Measurements from ENCODE around the gene SLC41A1. TPM values are rescaled to one million over a fixed set of nuclear protein-coding genes. Genes with fewer than 3 reads are reported as not detected.
"Not testable (repeated sequence)": the region's sequence is repeated elsewhere in the genome, so short reads cannot be mapped to it uniquely, and the experiment has no call there.

Gene SLC41A1
- total RNA-seq = 1 to 10 TPM; 5.1 to 7.0 (median 5.6) TPM

DNA sequence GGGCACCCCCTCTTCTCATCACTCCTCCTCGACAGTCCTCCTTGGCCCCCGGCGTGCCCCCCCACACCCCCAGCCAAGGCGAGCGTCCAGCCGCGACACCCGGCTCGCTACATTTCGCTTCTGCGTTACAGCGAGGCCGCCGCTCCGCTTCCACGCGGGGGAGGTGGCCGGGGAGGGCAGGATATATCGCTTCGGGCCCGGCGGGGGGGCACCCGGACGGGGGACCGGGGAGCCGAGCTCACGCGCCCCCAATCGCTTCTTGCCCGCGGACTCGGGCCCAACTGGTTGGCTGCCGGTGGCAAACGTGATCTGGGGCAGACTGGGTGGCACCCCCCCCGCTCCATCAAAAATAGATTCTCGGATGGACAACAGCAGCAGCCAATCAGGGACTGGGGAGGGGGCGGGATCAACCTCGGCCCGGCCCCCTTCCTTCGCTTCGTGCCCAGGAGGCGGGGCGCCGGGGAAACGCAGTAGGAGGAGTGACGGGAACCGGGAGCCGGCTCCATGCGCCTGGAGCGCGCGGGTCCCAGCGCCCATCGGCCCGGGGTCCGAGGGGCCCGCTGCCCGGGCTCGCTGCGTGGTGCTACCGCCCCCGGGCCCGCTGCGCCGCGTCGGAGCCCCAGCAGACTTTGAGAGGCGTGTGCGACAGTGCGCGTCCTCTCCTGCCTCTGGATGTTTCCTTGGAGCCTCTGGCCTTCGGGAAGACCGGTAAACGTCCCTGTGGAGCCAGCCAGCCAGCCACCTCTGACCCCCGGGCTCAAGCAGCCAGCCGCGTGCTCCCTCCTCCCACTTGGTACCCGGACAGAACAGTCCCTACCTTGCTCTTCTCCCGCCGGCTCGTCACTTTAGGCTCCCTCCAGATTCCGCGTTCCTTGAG is at the start of gene SLC41A1:
SLC41A1 (minus strand) TSS at position 321 of the 877 bp plus-strand sequence. CDS start 2,757 bp downstream, outside the sequence.
- DNase-seq = peak; percentile 94
- Histone ChIP-seq H3K9me3 (no peaks in the 10 kb centered on the region), H3K4me3 (peak within 1 kb of the TSS; percentile 67 to 96 (median 89)), H3K27me3 (no peaks in the 10 kb centered on the region), H3K4me1 (peaks cover 16 to 35% (median 20%) of the 10 kb centered on the region in 4 donors), H3K36me3 (no peaks in the 10 kb centered on the region), H3K27ac (peak within 1 kb of the TSS; percentile 82 to 92 (median 86))
- TF ChIP-seq POLR2AphosphoS5 (IDR thresholded peaks at IDR 0.05) (peak; percentile 69 to 79 (median 71)), EP300 (IDR thresholded peaks at IDR 0.05; ENCODE audit: low read depth) (no peak), POLR2A (IDR thresholded peaks at IDR 0.05) (peak; percentile 41)
- TF ChIP-seq, protein P1, sequence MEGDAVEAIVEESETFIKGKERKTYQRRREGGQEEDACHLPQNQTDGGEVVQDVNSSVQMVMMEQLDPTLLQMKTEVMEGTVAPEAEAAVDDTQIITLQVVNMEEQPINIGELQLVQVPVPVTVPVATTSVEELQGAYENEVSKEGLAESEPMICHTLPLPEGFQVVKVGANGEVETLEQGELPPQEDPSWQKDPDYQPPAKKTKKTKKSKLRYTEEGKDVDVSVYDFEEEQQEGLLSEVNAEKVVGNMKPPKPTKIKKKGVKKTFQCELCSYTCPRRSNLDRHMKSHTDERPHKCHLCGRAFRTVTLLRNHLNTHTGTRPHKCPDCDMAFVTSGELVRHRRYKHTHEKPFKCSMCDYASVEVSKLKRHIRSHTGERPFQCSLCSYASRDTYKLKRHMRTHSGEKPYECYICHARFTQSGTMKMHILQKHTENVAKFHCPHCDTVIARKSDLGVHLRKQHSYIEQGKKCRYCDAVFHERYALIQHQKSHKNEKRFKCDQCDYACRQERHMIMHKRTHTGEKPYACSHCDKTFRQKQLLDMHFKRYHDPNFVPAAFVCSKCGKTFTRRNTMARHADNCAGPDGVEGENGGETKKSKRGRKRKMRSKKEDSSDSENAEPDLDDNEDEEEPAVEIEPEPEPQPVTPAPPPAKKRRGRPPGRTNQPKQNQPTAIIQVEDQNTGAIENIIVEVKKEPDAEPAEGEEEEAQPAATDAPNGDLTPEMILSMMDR (IDR thresholded peaks at IDR 0.05) = peak in 1 of 5 experiments; percentile 6
- 0 to 1% methylated on average over 4 to 44 of the region's 83 CpGs for WGBS, 2 donors (ENCODE audit: low coverage in 1 of 2)
- intact Hi-C loops (cut with DNase I; ENCODE audit: low total_unique reads) = no loop called here
- in situ Hi-C loops (cut with MboI; ENCODE audit: low pct_ligation_motif_present in 1 of 4, low pct_unique_long_range_greater_than_20kb in 1 of 4, low sequenced_read_pairs in 3 of 4) = no loop called here

GRCh38 chr1:205861540-205861939 is 48.5 kb upstream of the SLC41A1 start:
- H3K27ac ChIP-seq = no peak overlapping the region
- H3K4me3 ChIP-seq = no peak overlapping the region
- WGBS, 2 donors (ENCODE audit: low coverage in 1 of 2) = 95% methylated on average over 2 of the region's 2 CpGs
- no peaks in the 10 kb centered on the region for H3K27me3 ChIP-seq
- peaks cover 0 to 2% of the 10 kb centered on the region in 2 donors for H3K9me3 ChIP-seq
- TF ChIP-seq, protein P1 (IDR thresholded peaks at IDR 0.05) = no peak
- no peak for TF ChIP-seq POLR2AphosphoS5 (IDR thresholded peaks at IDR 0.05)
- TF ChIP-seq EP300 (IDR thresholded peaks at IDR 0.05; ENCODE audit: low read depth) = no peak
- no peak for TF ChIP-seq POLR2A (IDR thresholded peaks at IDR 0.05)
- intact Hi-C loops (cut with DNase I; ENCODE audit: low total_unique reads) = no loop called here
- in situ Hi-C loops (cut with MboI; ENCODE audit: low pct_ligation_motif_present in 1 of 4, low pct_unique_long_range_greater_than_20kb in 1 of 4, low sequenced_read_pairs in 3 of 4) = no loop called here
- no peaks in the 10 kb centered on the region for H3K36me3 ChIP-seq
- no peaks in the 10 kb centered on the region for H3K4me1 ChIP-seq
- no peak for DNase-seq

GRCh38 chr1:205858141-205858961 is 45.4 kb upstream of the SLC41A1 start:
- intact Hi-C loops (cut with DNase I; ENCODE audit: low total_unique reads) (no loop called here), in situ Hi-C loops (cut with MboI; ENCODE audit: low pct_ligation_motif_present in 1 of 4, low pct_unique_long_range_greater_than_20kb in 1 of 4, low sequenced_read_pairs in 3 of 4) (no loop called here)
- Histone ChIP-seq H3K9me3 (peaks cover 0 to 2% of the 10 kb centered on the region in 2 donors), H3K27me3 (no peaks in the 10 kb centered on the region), H3K27ac (no peak overlapping the region), H3K4me3 (no peak overlapping the region), H3K36me3 (no peaks in the 10 kb centered on the region), H3K4me1 (no peaks in the 10 kb centered on the region)
- DNase-seq = no peak
- WGBS, 2 donors (ENCODE audit: low coverage in 1 of 2) = 39 to 42% methylated on average over 5 to 6 of the region's 6 CpGs
- TF ChIP-seq POLR2AphosphoS5 (IDR thresholded peaks at IDR 0.05) (no peak), POLR2A (IDR thresholded peaks at IDR 0.05) (no peak), EP300 (IDR thresholded peaks at IDR 0.05; ENCODE audit: low read depth) (no peak)
- TF ChIP-seq, protein P1 (IDR thresholded peaks at IDR 0.05) = no peak

- 67% methylated on average over 2 of the region's 2 CpGs; no CpG with 5 or more reads in 1 of the 2 donors for WGBS, 2 donors (ENCODE audit: low coverage in 1 of 2)
- H3K27me3 ChIP-seq; in situ Hi-C loops (cut with MboI; ENCODE audit: low pct_ligation_motif_present in 1 of 4, low pct_unique_long_range_greater_than_20kb in 1 of 4, low sequenced_read_pairs in 3 of 4); H3K4me1 ChIP-seq; DNase-seq; H3K36me3 ChIP-seq; H3K27ac ChIP-seq; H3K9me3 ChIP-seq; H3K4me3 ChIP-seq; intact Hi-C loops (cut with DNase I; ENCODE audit: low total_unique reads): not testable (repeated sequence)
These were observed 44.5 kb upstream of the SLC41A1 start for GRCh38 chr1:205857501-205857900.
